Measurements from ENCODE around the gene EAPP.
A peak's percentile ranks its signal among the peaks of the same experiment; 100 is the strongest.

DNA sequence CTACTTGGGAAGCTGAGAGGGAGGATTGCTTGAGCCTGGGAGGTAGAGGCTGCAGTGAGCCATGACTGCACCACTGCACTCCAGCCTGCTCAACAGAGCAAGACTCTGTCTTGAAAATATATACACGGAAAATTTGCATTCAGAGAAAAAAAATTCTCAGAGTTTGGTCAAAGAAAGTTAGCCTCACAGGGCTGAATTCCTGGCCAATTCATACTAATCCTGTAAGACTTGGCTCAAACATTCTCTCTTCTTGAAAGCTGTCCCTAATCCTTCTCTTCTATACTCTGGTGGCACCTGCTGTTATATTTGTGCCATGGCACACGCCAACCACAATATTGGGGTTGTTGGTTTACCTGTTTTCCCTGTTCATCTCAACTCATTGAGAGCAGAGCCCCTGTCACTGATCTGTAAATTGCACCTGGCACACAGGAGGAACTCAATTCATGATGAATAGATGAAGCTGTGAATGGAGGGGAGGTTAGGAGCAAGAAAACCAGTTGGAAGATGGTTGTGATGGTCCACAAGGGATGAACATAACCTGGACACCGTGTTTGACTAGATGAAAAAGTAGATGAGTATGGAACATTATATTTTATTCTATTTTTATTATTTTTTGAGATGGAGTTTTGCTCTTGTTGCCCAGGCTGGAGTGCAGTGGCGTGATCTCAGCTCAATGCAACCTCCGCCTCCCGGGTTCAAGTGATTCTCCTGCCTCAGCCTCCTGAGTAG lies 40.7 kb downstream of the EAPP start:
- TF ChIP-seq, protein P1, sequence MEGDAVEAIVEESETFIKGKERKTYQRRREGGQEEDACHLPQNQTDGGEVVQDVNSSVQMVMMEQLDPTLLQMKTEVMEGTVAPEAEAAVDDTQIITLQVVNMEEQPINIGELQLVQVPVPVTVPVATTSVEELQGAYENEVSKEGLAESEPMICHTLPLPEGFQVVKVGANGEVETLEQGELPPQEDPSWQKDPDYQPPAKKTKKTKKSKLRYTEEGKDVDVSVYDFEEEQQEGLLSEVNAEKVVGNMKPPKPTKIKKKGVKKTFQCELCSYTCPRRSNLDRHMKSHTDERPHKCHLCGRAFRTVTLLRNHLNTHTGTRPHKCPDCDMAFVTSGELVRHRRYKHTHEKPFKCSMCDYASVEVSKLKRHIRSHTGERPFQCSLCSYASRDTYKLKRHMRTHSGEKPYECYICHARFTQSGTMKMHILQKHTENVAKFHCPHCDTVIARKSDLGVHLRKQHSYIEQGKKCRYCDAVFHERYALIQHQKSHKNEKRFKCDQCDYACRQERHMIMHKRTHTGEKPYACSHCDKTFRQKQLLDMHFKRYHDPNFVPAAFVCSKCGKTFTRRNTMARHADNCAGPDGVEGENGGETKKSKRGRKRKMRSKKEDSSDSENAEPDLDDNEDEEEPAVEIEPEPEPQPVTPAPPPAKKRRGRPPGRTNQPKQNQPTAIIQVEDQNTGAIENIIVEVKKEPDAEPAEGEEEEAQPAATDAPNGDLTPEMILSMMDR (IDR thresholded peaks at IDR 0.05), result peak; percentile 23 to 55
- TF ChIP-seq POLR2A (IDR thresholded peaks at IDR 0.05), result no peak
- no peak for TF ChIP-seq EP300 (IDR thresholded peaks at IDR 0.05)
- no peak for TF ChIP-seq POLR2AphosphoS5 (IDR thresholded peaks at IDR 0.05)
